CD4-positive, alpha-beta T cell treated with Interleukin-2 at 100 ng/mL for 4 hours (primary cell): ENCODE measurements around the gene ADAMTS4.

ENCODE experiments used
- DNase-seq: peaks from one replicate; pipeline ENCODE4 v3.0.0-alpha.2; 2020; ENCODE audit warnings: low spot score

The ADAMTS4 gene

GRCh38 chr1:161173711-161174110, 25.1 kb downstream of the ADAMTS4 start:
- no peak for DNase-seq

- DNase-seq = no peak
These were observed 26.0 kb downstream of the ADAMTS4 start for GRCh38 chr1:161172776-161173376.

- no peak for DNase-seq
These were observed 26.5 kb downstream of the ADAMTS4 start for GRCh38 chr1:161172349-161172748.

GRCh38 chr1:161171696-161172095, 27.2 kb downstream of the ADAMTS4 start:
- no peak for DNase-seq

GRCh38 chr1:161171191-161171590, 27.7 kb downstream of the ADAMTS4 start:
- no peak for DNase-seq

- DNase-seq = no peak
These were observed 29.9 kb downstream of the ADAMTS4 start for GRCh38 chr1:161168906-161169305.

GRCh38 chr1:161166669-161167548, 31.9 kb downstream of the ADAMTS4 start:
- DNase-seq = no peak

GRCh38 chr1:161165742-161166668, 32.8 kb downstream of the ADAMTS4 start, which contains the start of gene PPOX:
PPOX (plus strand) TSS chr1:161166426; CDS start chr1:161166848, 422 bp downstream.
- DNase-seq = peak; percentile 97

GRCh38 chr1:161164901-161165610, 33.8 kb downstream of the ADAMTS4 start:
- no peak for DNase-seq

GRCh38 chr1:161163793-161164192, 35.1 kb downstream of the ADAMTS4 start:
- DNase-seq = no peak

- no peak for DNase-seq
These were observed 36.0 kb downstream of the ADAMTS4 start for GRCh38 chr1:161162806-161163205.

GRCh38 chr1:161162052-161162451, 36.8 kb downstream of the ADAMTS4 start:
- DNase-seq = no peak

GRCh38 chr1:161161652-161162051, 37.2 kb downstream of the ADAMTS4 start:
- no peak for DNase-seq

GRCh38 chr1:161160671-161161145, 38.1 kb downstream of the ADAMTS4 start:
- no peak for DNase-seq

- no peak for DNase-seq
These were observed 39.0 kb downstream of the ADAMTS4 start for GRCh38 chr1:161159913-161160243.

- DNase-seq = peak; percentile 94
These were observed 39.6 kb downstream of the ADAMTS4 start, which contains the start of gene USP21 for GRCh38 chr1:161159087-161159912. USP21 (plus strand) TSS chr1:161159500; CDS start chr1:161160641, 1,141 bp downstream.

- no peak for DNase-seq
These were observed 40.4 kb downstream of the ADAMTS4 start for GRCh38 chr1:161158316-161159010.

GRCh38 chr1:161157867-161158266, 41.0 kb downstream of the ADAMTS4 start:
- DNase-seq = no peak

GRCh38 chr1:161153682-161154337, 45.0 kb downstream of the ADAMTS4 start, which contains the start of gene UFC1:
UFC1 (plus strand) TSS chr1:161153978; CDS start chr1:161153998, 20 bp downstream.
- peak; percentile 93 for DNase-seq
